DMS114 treated with DMSO at 0.1 percent for 48 hours (cell line): Measurements from ENCODE around the gene ELOVL6.
A peak's percentile ranks its signal among the peaks of the same experiment; 100 is the strongest.

Source experiments
- DNase-seq: peaks from one replicate; lab custom pipeline; 2025; ENCODE audit not compliant: unreplicated experiment; lab: John Stamatoyannopoulos, UW

ELOVL6 gene

DNA sequence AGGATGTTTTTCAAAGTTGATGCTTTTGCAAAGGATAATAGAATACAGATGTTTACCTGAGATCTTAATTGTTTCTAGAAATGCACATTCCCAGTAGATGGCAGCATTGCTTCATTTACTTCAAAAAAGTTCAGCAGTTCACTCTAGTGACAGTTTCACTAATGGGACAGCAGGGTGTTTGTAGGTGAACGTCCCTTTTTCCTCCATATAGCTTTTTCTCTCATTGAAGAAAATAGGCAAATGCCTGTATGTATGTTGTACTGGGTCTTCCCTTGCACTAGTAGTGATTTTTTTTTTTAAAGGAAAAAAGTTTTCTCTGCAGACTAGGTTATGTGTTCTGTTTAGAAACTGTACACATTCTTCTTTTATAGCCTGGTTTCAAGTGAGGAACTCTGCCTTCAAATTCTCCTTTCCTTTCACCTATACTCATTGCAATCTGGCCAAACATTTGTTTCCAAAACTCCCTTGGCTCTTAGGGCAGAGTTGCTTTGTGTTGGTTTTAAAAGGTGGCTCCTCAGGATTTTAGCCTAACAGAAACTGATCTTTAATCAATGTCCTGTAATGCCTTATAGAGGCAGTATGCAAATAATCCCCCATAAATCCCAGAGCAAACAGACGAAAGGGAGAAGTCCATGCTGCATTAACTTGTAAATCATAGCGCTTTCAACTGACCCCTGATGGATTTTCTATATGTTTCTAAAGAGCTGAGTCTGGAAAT, 199.4 kb downstream of the ELOVL6 start:
- DNase-seq: peak; percentile 26

DNA sequence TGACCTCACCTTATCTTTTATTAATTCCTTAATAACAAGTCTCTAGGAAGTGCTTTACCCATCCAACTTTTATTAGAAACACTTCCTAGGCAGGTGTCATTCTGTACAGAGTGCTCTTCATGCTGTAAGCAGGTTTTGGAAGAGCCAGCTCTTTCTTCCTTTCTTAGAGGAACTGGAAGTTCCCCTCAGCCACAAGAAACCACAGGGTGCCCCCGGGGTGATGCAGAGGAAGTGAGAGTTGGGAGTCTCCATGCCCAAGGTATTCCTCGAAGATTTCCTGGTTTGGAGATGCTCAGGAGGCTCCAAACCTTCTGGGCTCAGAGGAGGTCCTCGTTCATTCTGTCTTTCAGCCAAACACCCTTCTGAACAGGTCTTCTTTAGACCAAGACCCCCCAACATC, 201.9 kb downstream of the ELOVL6 start:
- no peak for DNase-seq
